ENCODE results near the gene TRABD2A.

TRABD2A gene

GRCh38 chr2:84858937-84859336 lies 21.9 kb downstream of the TRABD2A start:
- Histone ChIP-seq H3K27me3 (ENCODE audit: insufficient read depth, low read length) (no peaks in the 10 kb centered on the region), H3K23ac (ENCODE audit: low read length) (no peak overlapping the region), H3K4me1 (ENCODE audit: control insufficient read depth in 1 of 2, insufficient read depth in 2 of 2, low read length in 2 of 2) (no peaks in the 10 kb centered on the region), H4K91ac (ENCODE audit: low read depth, low read length) (no peak overlapping the region), H3K9ac (ENCODE audit: low read length) (no peak overlapping the region), H4K8ac (ENCODE audit: low read depth, low read length) (no peak overlapping the region), H3K4me2 (ENCODE audit: low read length) (no peak overlapping the region), H3K4me3 (ENCODE audit: low read depth, low read length) (no peak overlapping the region), H3K9me3 (ENCODE audit: insufficient read depth, low read depth, low read length) (peaks cover 2% of the 10 kb centered on the region), H3K79me1 (ENCODE audit: low read length) (no peaks in the 10 kb centered on the region), H3K18ac (ENCODE audit: low read length) (no peak overlapping the region), H4K12ac (ENCODE audit: low read depth, low read length) (no peak overlapping the region), H3K27ac (ENCODE audit: low read depth, low read length) (no peak overlapping the region), H2BK12ac (ENCODE audit: low read length) (no peak overlapping the region), H3K4ac (ENCODE audit: low read depth, low read length) (no peak overlapping the region), H2BK5ac (ENCODE audit: low read depth, low read length, poor library complexity) (no peak overlapping the region), H2AK5ac (ENCODE audit: low read length) (no peak overlapping the region), H2BK120ac (ENCODE audit: insufficient read depth, low read length, poor library complexity) (no peak overlapping the region), H3K79me2 (ENCODE audit: control insufficient read depth, insufficient read depth, low read length, poor library complexity) (no peaks in the 10 kb centered on the region), H3K36me3 (ENCODE audit: control insufficient read depth in 1 of 2, insufficient read depth in 2 of 2, low read length in 2 of 2) (no peaks in the 10 kb centered on the region), H2AFZ (ENCODE audit: insufficient read depth, low read length, poor library complexity) (no peak overlapping the region), H3K14ac (ENCODE audit: low read length) (no peak overlapping the region)
- no CpG with 5 or more reads among the region's 3 CpGs for WGBS (ENCODE audit: extremely low coverage, insufficient coverage, insufficient read length)
- no peak for DNase-seq

- Histone ChIP-seq H3K9ac (ENCODE audit: low read length) (no peak overlapping the region), H3K27me3 (ENCODE audit: insufficient read depth, low read length) (no peaks in the 10 kb centered on the region), H3K27ac (ENCODE audit: low read depth, low read length) (no peak overlapping the region), H3K23ac (ENCODE audit: low read length) (no peak overlapping the region), H2AK5ac (ENCODE audit: low read length) (no peak overlapping the region), H4K12ac (ENCODE audit: low read depth, low read length) (no peak overlapping the region), H3K14ac (ENCODE audit: low read length) (no peak overlapping the region), H4K8ac (ENCODE audit: low read depth, low read length) (no peak overlapping the region), H3K79me1 (ENCODE audit: low read length) (no peaks in the 10 kb centered on the region), H3K18ac (ENCODE audit: low read length) (no peak overlapping the region), H4K91ac (ENCODE audit: low read depth, low read length) (no peak overlapping the region), H2BK120ac (ENCODE audit: insufficient read depth, low read length, poor library complexity) (no peak overlapping the region), H3K79me2 (ENCODE audit: control insufficient read depth, insufficient read depth, low read length, poor library complexity) (no peaks in the 10 kb centered on the region), H2BK5ac (ENCODE audit: low read depth, low read length, poor library complexity) (no peak overlapping the region), H2BK12ac (ENCODE audit: low read length) (no peak overlapping the region), H3K4ac (ENCODE audit: low read depth, low read length) (no peak overlapping the region), H3K36me3 (ENCODE audit: control insufficient read depth in 1 of 2, insufficient read depth in 2 of 2, low read length in 2 of 2) (no peaks in the 10 kb centered on the region), H3K4me2 (ENCODE audit: low read length) (no peak overlapping the region), H3K4me1 (ENCODE audit: control insufficient read depth in 1 of 2, insufficient read depth in 2 of 2, low read length in 2 of 2) (no peaks in the 10 kb centered on the region), H2AFZ (ENCODE audit: insufficient read depth, low read length, poor library complexity) (no peak overlapping the region), H3K4me3 (ENCODE audit: low read depth, low read length) (no peak overlapping the region), H3K9me3 (ENCODE audit: insufficient read depth, low read depth, low read length) (peaks cover 2% of the 10 kb centered on the region)
- no peak for DNase-seq
- WGBS (ENCODE audit: extremely low coverage, insufficient coverage, insufficient read length), result no CpG with 5 or more reads among the region's 3 CpGs
Measured at GRCh38 chr2:84858123-84858522, 22.8 kb downstream of the TRABD2A start.

- Histone ChIP-seq H4K12ac (ENCODE audit: low read depth, low read length) (no peak overlapping the region), H3K27ac (ENCODE audit: low read depth, low read length) (no peak overlapping the region), H3K4me2 (ENCODE audit: low read length) (no peak overlapping the region), H3K14ac (ENCODE audit: low read length) (no peak overlapping the region), H2BK12ac (ENCODE audit: low read length) (no peak overlapping the region), H4K8ac (ENCODE audit: low read depth, low read length) (no peak overlapping the region), H3K36me3 (ENCODE audit: control insufficient read depth in 1 of 2, insufficient read depth in 2 of 2, low read length in 2 of 2) (no peaks in the 10 kb centered on the region), H3K79me1 (ENCODE audit: low read length) (no peaks in the 10 kb centered on the region), H2BK120ac (ENCODE audit: insufficient read depth, low read length, poor library complexity) (no peak overlapping the region), H2BK5ac (ENCODE audit: low read depth, low read length, poor library complexity) (no peak overlapping the region), H3K27me3 (ENCODE audit: insufficient read depth, low read length) (no peaks in the 10 kb centered on the region), H2AFZ (ENCODE audit: insufficient read depth, low read length, poor library complexity) (no peak overlapping the region), H3K79me2 (ENCODE audit: control insufficient read depth, insufficient read depth, low read length, poor library complexity) (no peaks in the 10 kb centered on the region), H3K4ac (ENCODE audit: low read depth, low read length) (no peak overlapping the region), H3K23ac (ENCODE audit: low read length) (no peak overlapping the region), H3K9me3 (ENCODE audit: insufficient read depth, low read depth, low read length) (peaks cover 2% of the 10 kb centered on the region), H2AK5ac (ENCODE audit: low read length) (no peak overlapping the region), H3K9ac (ENCODE audit: low read length) (no peak overlapping the region), H3K4me1 (ENCODE audit: control insufficient read depth in 1 of 2, insufficient read depth in 2 of 2, low read length in 2 of 2) (no peaks in the 10 kb centered on the region), H3K4me3 (ENCODE audit: low read depth, low read length) (no peak overlapping the region), H3K18ac (ENCODE audit: low read length) (no peak overlapping the region), H4K91ac (ENCODE audit: low read depth, low read length) (no peak overlapping the region)
- no peak for DNase-seq
- WGBS (ENCODE audit: extremely low coverage, insufficient coverage, insufficient read length), result no CpG with 5 or more reads among the region's 5 CpGs
Measured at GRCh38 chr2:84857566-84857965, 23.3 kb downstream of the TRABD2A start.

GRCh38 chr2:84856787-84857186 lies 24.1 kb downstream of the TRABD2A start:
- H2BK120ac ChIP-seq (ENCODE audit: insufficient read depth, low read length, poor library complexity), result no peak overlapping the region

More at GRCh38 chr2:84856787-84857186, 24.1 kb downstream of the TRABD2A start:
- H3K4me2 ChIP-seq (ENCODE audit: low read length), result no peak overlapping the region
- H3K9me3 ChIP-seq (ENCODE audit: insufficient read depth, low read depth, low read length), result peaks cover 2% of the 10 kb centered on the region
- H3K9ac ChIP-seq (ENCODE audit: low read length), result no peak overlapping the region
- DNase-seq, result no peak
- H3K23ac ChIP-seq (ENCODE audit: low read length), result no peak overlapping the region
- no peak overlapping the region for H2AFZ ChIP-seq (ENCODE audit: insufficient read depth, low read length, poor library complexity)
- H3K79me1 ChIP-seq (ENCODE audit: low read length), result no peaks in the 10 kb centered on the region
- H4K8ac ChIP-seq (ENCODE audit: low read depth, low read length), result no peak overlapping the region
- no peak overlapping the region for H3K14ac ChIP-seq (ENCODE audit: low read length)
- H4K91ac ChIP-seq (ENCODE audit: low read depth, low read length), result no peak overlapping the region
- no peaks in the 10 kb centered on the region for H3K79me2 ChIP-seq (ENCODE audit: control insufficient read depth, insufficient read depth, low read length, poor library complexity)
- H3K18ac ChIP-seq (ENCODE audit: low read length), result no peak overlapping the region
- H3K36me3 ChIP-seq (ENCODE audit: control insufficient read depth in 1 of 2, insufficient read depth in 2 of 2, low read length in 2 of 2), result no peaks in the 10 kb centered on the region
- H3K27me3 ChIP-seq (ENCODE audit: insufficient read depth, low read length), result no peaks in the 10 kb centered on the region
- no peaks in the 10 kb centered on the region for H3K4me1 ChIP-seq (ENCODE audit: control insufficient read depth in 1 of 2, insufficient read depth in 2 of 2, low read length in 2 of 2)
- no peak overlapping the region for H2BK12ac ChIP-seq (ENCODE audit: low read length)
- no CpG with 5 or more reads among the region's 6 CpGs for WGBS (ENCODE audit: extremely low coverage, insufficient coverage, insufficient read length)
- H2AK5ac ChIP-seq (ENCODE audit: low read length), result no peak overlapping the region
- H3K27ac ChIP-seq (ENCODE audit: low read depth, low read length), result no peak overlapping the region
- H3K4me3 ChIP-seq (ENCODE audit: low read depth, low read length), result no peak overlapping the region
- no peak overlapping the region for H4K12ac ChIP-seq (ENCODE audit: low read depth, low read length)
- H2BK5ac ChIP-seq (ENCODE audit: low read depth, low read length, poor library complexity), result no peak overlapping the region
- no peak overlapping the region for H3K4ac ChIP-seq (ENCODE audit: low read depth, low read length)

Measured in trophoblast cell (in vitro differentiated cells and primary cell).